SU-DHL-6 (cell line): Measurements from ENCODE around the gene NPAS3.

Source experiments
- EZH2phosphoT487 ChIP-seq: fragments of 200-600 bp; sonication (generic), shearing (Covaris generic); conservative IDR thresholded peaks from 2 replicates; pipeline ENCODE4 v1.6.1; 2018; ENCODE audit warnings: mild to moderate bottlenecking, antibody characterized with exemption, low read length, moderate library complexity, mixed read lengths
- TF ChIP-seq, protein P1 (sequence below): fragments of 200-600 bp; sonication (generic); IDR thresholded peaks from one replicate; pipeline ENCODE4 v1.5.1; 2017; ENCODE audit warnings: antibody characterized with exemption, mild to moderate bottlenecking, low read length, moderate library complexity; ENCODE audit not compliant: insufficient read depth, poor library complexity, severe bottlenecking

DNA sequence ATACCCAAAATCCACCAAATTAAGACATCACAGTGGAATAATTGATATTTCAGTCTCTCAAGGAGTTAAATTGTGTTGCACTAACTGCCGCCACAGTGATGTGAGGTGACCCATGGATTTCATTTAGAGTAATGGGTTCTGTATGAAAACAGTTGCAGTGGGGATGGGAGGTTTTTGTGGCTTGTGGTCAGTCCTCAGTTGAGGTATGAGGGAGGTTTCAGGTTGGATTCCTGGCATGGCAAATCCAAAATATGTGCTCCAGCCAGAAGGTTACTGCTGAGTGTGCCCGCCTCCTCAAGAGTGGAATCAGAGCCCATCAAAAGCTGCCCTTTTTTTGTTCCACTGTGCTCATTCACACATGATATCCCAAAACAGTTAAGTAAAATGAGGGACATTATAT is 525.1 kb downstream of the NPAS3 start:
- TF ChIP-seq, protein P1, sequence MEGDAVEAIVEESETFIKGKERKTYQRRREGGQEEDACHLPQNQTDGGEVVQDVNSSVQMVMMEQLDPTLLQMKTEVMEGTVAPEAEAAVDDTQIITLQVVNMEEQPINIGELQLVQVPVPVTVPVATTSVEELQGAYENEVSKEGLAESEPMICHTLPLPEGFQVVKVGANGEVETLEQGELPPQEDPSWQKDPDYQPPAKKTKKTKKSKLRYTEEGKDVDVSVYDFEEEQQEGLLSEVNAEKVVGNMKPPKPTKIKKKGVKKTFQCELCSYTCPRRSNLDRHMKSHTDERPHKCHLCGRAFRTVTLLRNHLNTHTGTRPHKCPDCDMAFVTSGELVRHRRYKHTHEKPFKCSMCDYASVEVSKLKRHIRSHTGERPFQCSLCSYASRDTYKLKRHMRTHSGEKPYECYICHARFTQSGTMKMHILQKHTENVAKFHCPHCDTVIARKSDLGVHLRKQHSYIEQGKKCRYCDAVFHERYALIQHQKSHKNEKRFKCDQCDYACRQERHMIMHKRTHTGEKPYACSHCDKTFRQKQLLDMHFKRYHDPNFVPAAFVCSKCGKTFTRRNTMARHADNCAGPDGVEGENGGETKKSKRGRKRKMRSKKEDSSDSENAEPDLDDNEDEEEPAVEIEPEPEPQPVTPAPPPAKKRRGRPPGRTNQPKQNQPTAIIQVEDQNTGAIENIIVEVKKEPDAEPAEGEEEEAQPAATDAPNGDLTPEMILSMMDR: no peak
- TF ChIP-seq EZH2phosphoT487: no peak
